EL (cell line): ENCODE data around the gene SIAH2.

Source experiments
- DNase-seq: peaks from one replicate; pipeline ENCODE4 v3.0.0-alpha.2; 2016

Gene SIAH2

GRCh38 chr3:150747886-150748683 is 14.9 kb downstream of the SIAH2 start:
- no peak for DNase-seq

- DNase-seq = no peak
Observed at GRCh38 chr3:150746791-150747590, 16.0 kb downstream of the SIAH2 start.

- no peak for DNase-seq
Observed at GRCh38 chr3:150745832-150746231, 17.1 kb downstream of the SIAH2 start.

GRCh38 chr3:150744919-150745211 is 18.1 kb downstream of the SIAH2 start:
- DNase-seq = no peak

DNA sequence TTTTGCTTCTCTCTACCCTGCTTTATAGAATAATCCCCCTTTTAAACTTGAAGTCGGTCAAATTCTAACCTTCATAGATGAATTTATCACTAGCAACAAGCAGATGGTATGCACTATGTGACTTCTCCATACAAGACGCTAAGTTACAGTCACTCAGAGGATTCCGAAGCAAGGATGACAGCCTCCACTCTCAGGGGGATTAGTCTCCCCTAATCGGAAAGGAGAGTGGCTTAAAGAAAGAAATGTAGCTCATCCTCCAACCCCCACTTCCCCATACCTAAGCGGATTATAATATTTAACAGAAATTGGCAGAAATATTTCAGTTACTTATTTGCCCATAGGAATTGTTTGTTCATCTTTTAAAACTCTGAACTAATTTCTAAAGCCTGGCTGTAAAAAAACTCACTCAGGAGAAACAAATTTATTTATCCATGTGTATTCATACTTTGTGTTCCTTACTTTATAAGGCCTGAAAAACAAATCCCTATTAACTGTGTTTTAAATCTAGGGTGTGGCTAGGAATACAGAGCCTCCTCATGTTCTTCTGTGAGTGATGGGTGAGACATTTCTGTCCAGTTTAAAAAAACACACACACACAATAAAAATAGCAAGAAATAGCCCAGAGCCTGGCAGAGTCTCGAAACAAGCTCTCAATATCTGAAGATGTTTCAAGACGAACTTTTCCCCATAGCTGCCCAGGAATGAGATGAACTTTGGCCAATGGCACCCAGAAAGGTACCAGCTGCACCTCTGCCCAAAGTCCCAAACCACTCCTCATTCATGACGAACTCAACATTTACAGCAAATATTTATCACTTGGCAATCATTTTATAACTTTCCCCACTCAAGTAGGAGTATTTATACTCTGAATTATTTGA is 18.7 kb downstream of the SIAH2 start:
- DNase-seq = no peak

DNA sequence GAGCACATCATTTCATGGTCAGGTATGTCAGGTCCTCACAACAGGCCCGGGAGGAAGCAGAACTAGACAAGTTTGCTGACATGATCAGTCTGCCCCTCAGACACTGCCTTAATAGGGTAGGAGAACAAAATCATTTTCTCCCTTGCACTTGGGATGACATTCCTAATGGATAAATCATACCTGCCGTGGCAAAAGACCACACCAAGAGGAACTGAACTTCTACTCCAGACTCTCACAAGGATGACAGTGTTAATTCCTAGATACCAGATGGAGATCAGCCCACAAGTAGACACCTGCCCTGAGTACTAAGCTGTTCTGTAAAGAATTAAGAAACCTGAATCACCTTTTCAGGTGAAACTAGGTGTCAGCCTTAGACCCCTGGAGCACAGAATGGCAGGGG is 19.5 kb downstream of the SIAH2 start:
- DNase-seq = peak; percentile 76

DNA sequence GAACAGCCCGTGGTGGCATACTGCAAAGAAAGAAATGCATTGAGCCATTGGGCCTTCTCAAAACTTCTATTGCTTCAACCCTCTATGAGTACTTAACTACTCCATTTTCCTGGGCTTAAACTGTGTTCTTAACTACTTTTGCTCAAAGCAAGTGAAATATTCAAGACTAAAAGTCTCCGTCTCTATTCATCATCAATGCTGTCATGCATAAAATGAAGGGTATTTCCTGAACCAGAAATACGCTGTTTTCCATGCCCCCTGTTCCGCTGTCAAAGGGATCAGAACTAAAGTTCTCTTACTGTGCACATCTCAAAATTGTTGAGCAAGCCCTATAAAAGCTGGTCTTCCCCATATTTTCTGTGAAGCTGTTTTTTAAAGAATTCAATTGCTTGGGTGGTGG is 20.3 kb downstream of the SIAH2 start:
- DNase-seq = no peak

DNA sequence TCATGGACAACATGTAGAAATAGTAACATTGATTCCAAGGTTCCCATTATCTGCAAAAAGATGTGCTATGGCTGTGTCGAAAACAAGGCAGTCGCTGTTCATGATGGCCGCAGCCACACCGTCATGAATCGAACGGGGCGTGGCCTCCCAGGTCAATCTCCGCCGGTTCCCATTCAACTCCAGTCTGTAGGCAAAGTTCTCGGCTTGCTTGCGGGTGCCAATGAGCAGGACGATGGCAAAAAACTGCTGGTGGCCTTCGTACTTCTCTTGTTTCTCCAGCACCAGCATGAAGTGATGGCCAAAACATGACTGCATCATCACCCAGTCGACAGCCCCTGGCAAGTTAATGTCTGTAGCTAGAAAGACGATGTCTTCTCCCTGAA is 20.8 kb downstream of the SIAH2 start:
- DNase-seq = no peak

GRCh38 chr3:150741497-150742140 is 21.4 kb downstream of the SIAH2 start:
- DNase-seq = no peak

DNA sequence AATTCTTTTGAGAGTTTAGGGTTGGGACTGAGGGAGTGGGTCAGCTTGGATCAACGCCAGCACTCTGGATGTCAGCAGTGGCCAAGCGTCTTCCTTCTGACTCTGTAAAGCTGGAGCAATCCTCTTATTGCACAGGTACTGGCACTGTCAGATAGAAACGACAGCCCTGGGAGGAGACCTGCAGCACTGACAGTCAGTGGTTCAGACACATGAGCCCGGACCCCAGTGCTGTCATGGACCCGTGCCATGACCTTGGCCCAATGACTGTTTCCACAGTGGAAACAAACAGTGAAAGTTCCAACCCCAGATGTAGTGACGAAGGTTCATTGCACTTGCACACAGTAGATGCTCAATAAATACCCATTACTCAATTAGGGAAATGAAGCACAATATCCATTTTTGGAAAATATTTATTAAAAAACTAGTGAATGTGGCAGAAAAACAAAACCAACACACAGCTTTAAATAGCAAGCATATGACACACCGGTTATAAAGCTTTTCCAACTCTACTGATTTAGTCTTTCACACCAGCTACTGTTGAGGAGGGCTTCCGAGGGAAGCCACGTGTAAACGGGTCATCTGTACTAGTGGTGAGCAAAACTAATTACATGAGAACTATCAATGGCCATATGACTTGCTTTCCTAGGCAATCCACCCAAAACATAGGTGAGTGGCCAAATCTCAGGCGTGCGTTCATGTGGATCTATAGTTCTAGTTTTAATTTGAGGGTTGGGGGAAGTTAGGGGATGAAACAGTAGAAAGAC is 22.1 kb downstream of the SIAH2 start:
- DNase-seq = no peak

- no peak for DNase-seq
Observed at GRCh38 chr3:150739877-150740645, 22.9 kb downstream of the SIAH2 start.

DNA sequence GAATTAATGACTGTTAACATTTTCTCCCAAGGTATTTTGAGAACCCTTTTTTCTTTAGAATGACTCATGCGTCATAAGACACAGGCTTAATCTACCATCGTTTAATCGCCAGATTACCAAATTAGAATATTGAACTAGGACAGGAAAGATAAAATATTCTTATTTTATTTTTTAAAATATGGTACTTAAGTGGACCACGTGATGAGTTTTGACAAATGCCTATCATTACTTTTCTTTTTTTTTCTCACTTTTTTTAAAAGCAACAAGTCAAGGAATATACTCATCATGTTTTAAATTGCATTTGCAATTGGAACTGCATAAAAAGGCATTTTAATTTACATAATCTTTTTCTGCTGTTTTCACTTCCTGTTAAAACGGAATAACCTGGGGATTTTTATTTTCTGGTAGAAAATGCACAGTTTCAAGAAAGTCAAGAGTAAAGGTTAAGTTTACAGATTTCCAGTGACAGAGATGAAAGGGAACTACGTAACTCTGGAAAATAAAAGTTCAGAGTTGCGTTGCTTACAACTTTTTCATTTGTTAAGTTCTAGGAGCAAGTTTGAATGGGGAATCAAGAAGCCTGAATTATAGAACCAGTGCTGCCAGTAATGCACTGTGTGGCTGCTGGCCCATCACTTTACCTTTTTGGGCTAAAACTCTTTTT is 23.6 kb downstream of the SIAH2 start:
- DNase-seq = no peak

GRCh38 chr3:150738688-150739087 is 24.3 kb downstream of the SIAH2 start:
- no peak for DNase-seq

- DNase-seq = peak; percentile 45
Observed at GRCh38 chr3:150737874-150738679, 24.9 kb downstream of the SIAH2 start.

- DNase-seq = no peak
Observed at GRCh38 chr3:150736903-150737832, 25.8 kb downstream of the SIAH2 start.

GRCh38 chr3:150736316-150736719 is 26.7 kb downstream of the SIAH2 start:
- DNase-seq = no peak

- no peak for DNase-seq
Observed at GRCh38 chr3:150734795-150735119, 28.2 kb downstream of the SIAH2 start.

GRCh38 chr3:150733936-150734794 is 28.8 kb downstream of the SIAH2 start:
- DNase-seq = no peak
